Loucy (cell line): ENCODE results near the gene PDCD5.

Experiments
- EZH2phosphoT487 ChIP-seq: fragments of 200-600 bp; IDR thresholded peaks from 2 replicates; pipeline ENCODE4 v1.6.1; 2018; ENCODE audit warnings: antibody characterized with exemption, mild to moderate bottlenecking, moderate library complexity, borderline replicate concordance
- TF ChIP-seq, protein P1 (sequence below): fragments of 200-600 bp; sonication (generic); conservative IDR thresholded peaks from 2 replicates; pipeline ENCODE4 v1.5.1; 2014; ENCODE audit warnings: mild to moderate bottlenecking, antibody characterized with exemption, low read length

DNA sequence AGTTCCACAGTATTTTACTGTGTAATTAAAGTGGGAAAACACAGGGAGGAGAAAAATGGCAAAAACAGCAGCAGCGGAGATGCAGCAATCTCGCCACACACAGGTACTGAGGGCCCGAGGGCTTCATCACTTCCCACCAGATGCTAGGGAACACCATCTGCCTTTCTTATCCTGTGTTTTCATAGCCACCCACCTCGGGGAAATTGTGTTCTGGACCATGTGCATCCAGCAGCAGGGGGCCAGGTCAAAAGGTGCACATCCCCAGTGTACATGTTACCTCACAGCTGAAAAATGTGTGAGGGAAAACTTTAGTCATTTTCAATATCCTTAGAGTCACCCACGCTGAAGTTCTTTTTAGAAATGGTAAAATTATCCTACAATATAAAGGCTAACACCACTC, 30.2 kb downstream of the PDCD5 start:
- TF ChIP-seq, protein P1, sequence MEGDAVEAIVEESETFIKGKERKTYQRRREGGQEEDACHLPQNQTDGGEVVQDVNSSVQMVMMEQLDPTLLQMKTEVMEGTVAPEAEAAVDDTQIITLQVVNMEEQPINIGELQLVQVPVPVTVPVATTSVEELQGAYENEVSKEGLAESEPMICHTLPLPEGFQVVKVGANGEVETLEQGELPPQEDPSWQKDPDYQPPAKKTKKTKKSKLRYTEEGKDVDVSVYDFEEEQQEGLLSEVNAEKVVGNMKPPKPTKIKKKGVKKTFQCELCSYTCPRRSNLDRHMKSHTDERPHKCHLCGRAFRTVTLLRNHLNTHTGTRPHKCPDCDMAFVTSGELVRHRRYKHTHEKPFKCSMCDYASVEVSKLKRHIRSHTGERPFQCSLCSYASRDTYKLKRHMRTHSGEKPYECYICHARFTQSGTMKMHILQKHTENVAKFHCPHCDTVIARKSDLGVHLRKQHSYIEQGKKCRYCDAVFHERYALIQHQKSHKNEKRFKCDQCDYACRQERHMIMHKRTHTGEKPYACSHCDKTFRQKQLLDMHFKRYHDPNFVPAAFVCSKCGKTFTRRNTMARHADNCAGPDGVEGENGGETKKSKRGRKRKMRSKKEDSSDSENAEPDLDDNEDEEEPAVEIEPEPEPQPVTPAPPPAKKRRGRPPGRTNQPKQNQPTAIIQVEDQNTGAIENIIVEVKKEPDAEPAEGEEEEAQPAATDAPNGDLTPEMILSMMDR: no peak
- TF ChIP-seq EZH2phosphoT487: no peak
